Peyer's patch (tissue), 4 donors: ENCODE measurements around the gene ABI3. TPM values are rescaled to one million over a fixed set of nuclear protein-coding genes. Genes with fewer than 3 reads are reported as not detected.

Source experiments
- DNase-seq, 3 donors: peaks; one replicate each; pipeline ENCODE4 v3.0.0-alpha.2; 2017 to 2019
- H3K27ac ChIP-seq, 4 donors: fragments of 200-600 bp; sonication (generic); one replicate each; pipeline ENCODE4 v1.5.1; 2016 to 2019
- H3K27me3 ChIP-seq, 2 donors: fragments of 200-600 bp; sonication (generic); one replicate each; pipeline ENCODE4 v1.5.1; 2019
- H3K36me3 ChIP-seq, 3 donors: fragments of 200-600 bp; sonication (generic); one replicate each; pipeline ENCODE4 v1.5.1; 2016 to 2019
- H3K4me1 ChIP-seq, 4 donors: fragments of 200-600 bp; sonication (generic); one replicate each; pipeline ENCODE4 v1.5.1; 2016 to 2019
- H3K4me3 ChIP-seq, 4 donors: fragments of 200-600 bp; sonication (generic); 1 replicate in 3 of 4; 2 replicates in 1 of 4; pipeline ENCODE4 v1.5.1; 2016 to 2019; ENCODE audit warnings: mild to moderate bottlenecking in 1 of 4
- H3K9me3 ChIP-seq, 4 donors: fragments of 200-600 bp; sonication (generic); one replicate each; pipeline ENCODE4 v1.5.1; 2016 to 2019; ENCODE audit warnings: mild to moderate bottlenecking in 1 of 4
- CTCF ChIP-seq, 6 experiments: fragments of 450-650 bp in 4 of 6; fragments of 200-600 bp in 2 of 6; sonication (generic) in 1 of 6; IDR thresholded peaks; one replicate each; pipeline ENCODE4 v1.5.1; 2017 to 2019; ENCODE audit warnings: antibody characterized with exemption in 6 of 6, mild to moderate bottlenecking in 3 of 6, moderate library complexity in 1 of 6
- POLR2A ChIP-seq, 2 donors: fragments of 450-650 bp; IDR thresholded peaks; one replicate each; pipeline ENCODE4 v1.5.1; 2017; ENCODE audit warnings: antibody characterized with exemption in 2 of 2, mild to moderate bottlenecking in 2 of 2, moderate library complexity in 2 of 2
- total RNA-seq, 4 donors: library from RNA; depleted of rRNA; stranded (reverse); fragments of >200 nt; gene quantifications; one replicate each; pipeline ENCODE4 v1.1.0, GENCODE V29; 2016

The ABI3 gene
- total RNA-seq, 4 donors from 2014 or later = 4.9 to 50.3 (median 8.9) TPM

GRCh38 chr17:49201481-49201927 lies 9.0 kb upstream of the ABI3 start:
- peak overlapping the region in 1 of 4 donors; percentile 2 for H3K27ac ChIP-seq
- no peaks in the 10 kb centered on the region for H3K36me3 ChIP-seq
- DNase-seq = no peak
- H3K27me3 ChIP-seq = no peaks in the 10 kb centered on the region
- H3K4me1 ChIP-seq = no peaks in the 10 kb centered on the region
- no peaks in the 10 kb centered on the region for H3K9me3 ChIP-seq
- no peak overlapping the region for H3K4me3 ChIP-seq
- TF ChIP-seq POLR2A (IDR thresholded peaks at IDR 0.05) (no peak), CTCF (IDR thresholded peaks at IDR 0.05) (no peak)

DNA sequence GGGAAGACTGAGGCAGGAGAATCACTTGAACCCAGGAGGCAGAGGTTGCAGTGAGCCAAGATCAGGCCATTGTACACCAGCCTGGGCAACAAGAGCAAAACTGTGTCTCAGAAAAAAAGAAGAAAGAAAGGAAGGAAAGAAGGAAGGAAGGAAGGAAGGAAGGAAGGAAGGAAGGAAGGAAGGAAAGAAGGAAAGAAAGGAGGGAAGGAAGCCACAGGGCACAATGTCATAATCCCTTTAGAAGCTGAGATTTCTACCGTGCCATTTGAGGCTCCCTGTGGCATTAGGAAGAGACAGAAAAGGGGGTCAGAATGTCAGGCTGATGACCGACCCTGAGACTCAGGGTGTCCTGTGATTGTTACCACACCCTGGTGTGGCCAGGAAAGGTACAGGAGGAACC lies 6.7 kb upstream of the ABI3 start:
- H3K27ac ChIP-seq = no peak overlapping the region
- no peaks in the 10 kb centered on the region for H3K9me3 ChIP-seq
- H3K27me3 ChIP-seq = no peaks in the 10 kb centered on the region
- TF ChIP-seq CTCF (IDR thresholded peaks at IDR 0.05) = no peak
- no peak for TF ChIP-seq POLR2A (IDR thresholded peaks at IDR 0.05)
- DNase-seq = no peak
- H3K4me3 ChIP-seq = no peak overlapping the region
- no peaks in the 10 kb centered on the region for H3K4me1 ChIP-seq
- no peaks in the 10 kb centered on the region for H3K36me3 ChIP-seq

DNA sequence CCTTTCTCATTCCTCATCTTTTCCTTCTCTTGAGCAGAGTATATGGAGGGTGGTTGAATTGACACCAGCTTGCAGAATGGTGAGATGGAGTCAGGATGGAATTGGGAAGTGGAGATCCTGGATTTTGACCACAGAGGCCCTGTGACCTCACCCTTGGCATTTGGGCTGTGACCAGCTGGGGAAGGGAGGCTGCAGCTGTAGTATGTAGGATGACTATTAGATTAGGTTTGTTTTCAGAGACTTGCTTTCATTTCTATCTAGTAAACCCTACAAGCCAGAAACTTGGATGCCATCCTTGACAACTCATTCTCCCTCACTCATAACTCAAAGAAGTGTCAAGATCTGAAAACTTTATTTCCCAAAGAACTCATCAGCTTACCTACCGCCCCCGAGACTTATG lies 6.0 kb upstream of the ABI3 start:
- Histone ChIP-seq H3K27me3 (no peaks in the 10 kb centered on the region), H3K4me1 (peaks cover 0 to 2% (median under 1%) of the 10 kb centered on the region in 4 donors), H3K27ac (no peak overlapping the region), H3K36me3 (no peaks in the 10 kb centered on the region), H3K4me3 (no peak overlapping the region), H3K9me3 (no peaks in the 10 kb centered on the region)
- DNase-seq = no peak
- TF ChIP-seq POLR2A (IDR thresholded peaks at IDR 0.05) (no peak), CTCF (IDR thresholded peaks at IDR 0.05) (no peak)

GRCh38 chr17:49209061-49209571 lies 1.4 kb upstream of the ABI3 start:
- TF ChIP-seq POLR2A (IDR thresholded peaks at IDR 0.05) (no peak), CTCF (IDR thresholded peaks at IDR 0.05) (no peak)
- DNase-seq = no peak
- Histone ChIP-seq H3K27me3 (no peaks in the 10 kb centered on the region), H3K4me1 (peaks cover 0 to 11% (median 6%) of the 10 kb centered on the region in 4 donors), H3K27ac (peak overlapping the region; percentile 75 to 90 (median 86)), H3K9me3 (no peaks in the 10 kb centered on the region), H3K4me3 (peak overlapping the region in 1 of 4 donors; percentile 43), H3K36me3 (no peaks in the 10 kb centered on the region)

DNA sequence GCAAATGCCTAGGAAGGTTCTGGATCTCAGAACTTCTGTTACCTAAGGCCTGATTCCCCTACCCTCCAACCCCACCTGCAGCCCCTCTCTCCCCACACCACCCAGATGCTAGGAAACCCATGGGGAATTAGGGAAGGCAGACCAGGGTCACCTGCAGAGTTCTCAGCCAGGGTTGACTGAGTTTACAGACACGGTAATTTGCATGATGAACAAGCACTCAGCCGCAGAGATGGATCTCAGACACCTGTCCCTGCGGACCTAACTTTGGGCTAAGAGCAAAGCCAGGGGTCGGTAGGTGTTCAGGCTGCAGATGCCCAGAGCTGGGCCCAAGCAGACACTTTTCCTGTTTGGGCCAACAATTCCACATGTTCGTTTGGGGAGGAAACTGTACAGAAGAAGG lies 2.9 kb downstream of the ABI3 start:
- Histone ChIP-seq H3K27me3 (no peaks in the 10 kb centered on the region), H3K27ac (peak overlapping the region in 3 of 4 donors; percentile 14 to 90 (median 43)), H3K36me3 (no peaks in the 10 kb centered on the region), H3K4me3 (peak overlapping the region in 3 of 4 donors; percentile 6 to 43 (median 23)), H3K4me1 (peaks cover 0 to 41% (median 30%) of the 10 kb centered on the region in 4 donors), H3K9me3 (no peaks in the 10 kb centered on the region)
- no peak for TF ChIP-seq POLR2A (IDR thresholded peaks at IDR 0.05)
- no peak for TF ChIP-seq CTCF (IDR thresholded peaks at IDR 0.05)
- peak in 1 of 3 donors; percentile 75 for DNase-seq
